ENCODE data around the gene CYP3A4.

Gene CYP3A4

GRCh38 chr7:99792967-99793366 is 9.0 kb upstream of the CYP3A4 start:
- no peak for TF ChIP-seq CTCF (IDR thresholded peaks at IDR 0.05; ENCODE audit: control insufficient read depth, extremely low read depth, insufficient read depth)
- DNase-seq (ENCODE audit: low read depth), result no peak

GRCh38 chr7:99791667-99792369 is 7.8 kb upstream of the CYP3A4 start:
- no peak for TF ChIP-seq CTCF (IDR thresholded peaks at IDR 0.05; ENCODE audit: control insufficient read depth, extremely low read depth, insufficient read depth)
- DNase-seq (ENCODE audit: low read depth), result no peak
- H3K4me3 ChIP-seq (ENCODE audit: low read depth, low read length), result no peak overlapping the region

More at GRCh38 chr7:99792967-99793366, 9.0 kb upstream of the CYP3A4 start:
- no peak overlapping the region for H3K4me3 ChIP-seq (ENCODE audit: low read depth, low read length)

- DNase-seq (ENCODE audit: low read depth), result no peak
- H3K4me3 ChIP-seq (ENCODE audit: low read depth, low read length), result no peak overlapping the region
- no peak for TF ChIP-seq CTCF (IDR thresholded peaks at IDR 0.05; ENCODE audit: control insufficient read depth, extremely low read depth, insufficient read depth)
Observed at GRCh38 chr7:99791021-99791420, 7.0 kb upstream of the CYP3A4 start.

GRCh38 chr7:99790407-99790806 is 6.4 kb upstream of the CYP3A4 start:
- no peak for DNase-seq (ENCODE audit: low read depth)
- no peak for TF ChIP-seq CTCF (IDR thresholded peaks at IDR 0.05; ENCODE audit: control insufficient read depth, extremely low read depth, insufficient read depth)
- no peak overlapping the region for H3K4me3 ChIP-seq (ENCODE audit: low read depth, low read length)

GRCh38 chr7:99789441-99790070 is 5.6 kb upstream of the CYP3A4 start:
- H3K4me3 ChIP-seq (ENCODE audit: low read depth, low read length), result no peak overlapping the region
- no peak for TF ChIP-seq CTCF (IDR thresholded peaks at IDR 0.05; ENCODE audit: control insufficient read depth, extremely low read depth, insufficient read depth)
- no peak for DNase-seq (ENCODE audit: low read depth)

GRCh38 chr7:99788554-99788953 is 4.6 kb upstream of the CYP3A4 start:
- no peak for DNase-seq (ENCODE audit: low read depth)
- H3K4me3 ChIP-seq (ENCODE audit: low read depth, low read length), result no peak overlapping the region
- TF ChIP-seq CTCF (IDR thresholded peaks at IDR 0.05; ENCODE audit: control insufficient read depth, extremely low read depth, insufficient read depth), result no peak
